Testis (tissue), 2 donors: ENCODE measurements around the gene CMTM5.

ENCODE experiments used
- POLR2A ChIP-seq: fragments of 450-650 bp; IDR thresholded peaks from one replicate; pipeline ENCODE4 v1.6.1; 2017; ENCODE audit warnings: antibody characterized with exemption, mild to moderate bottlenecking, moderate library complexity
- TF ChIP-seq, protein P1 (sequence below), 3 experiments: fragments of 450-650 bp in 2 of 3; fragments of 200-600 bp in 1 of 3; sonication (generic) in 1 of 3; IDR thresholded peaks; one replicate each; pipeline ENCODE4 v1.5.1; 2016 to 2019; ENCODE audit warnings: antibody characterized with exemption in 3 of 3, mild to moderate bottlenecking in 2 of 3, moderate library complexity in 1 of 3

- TF ChIP-seq, protein P1, sequence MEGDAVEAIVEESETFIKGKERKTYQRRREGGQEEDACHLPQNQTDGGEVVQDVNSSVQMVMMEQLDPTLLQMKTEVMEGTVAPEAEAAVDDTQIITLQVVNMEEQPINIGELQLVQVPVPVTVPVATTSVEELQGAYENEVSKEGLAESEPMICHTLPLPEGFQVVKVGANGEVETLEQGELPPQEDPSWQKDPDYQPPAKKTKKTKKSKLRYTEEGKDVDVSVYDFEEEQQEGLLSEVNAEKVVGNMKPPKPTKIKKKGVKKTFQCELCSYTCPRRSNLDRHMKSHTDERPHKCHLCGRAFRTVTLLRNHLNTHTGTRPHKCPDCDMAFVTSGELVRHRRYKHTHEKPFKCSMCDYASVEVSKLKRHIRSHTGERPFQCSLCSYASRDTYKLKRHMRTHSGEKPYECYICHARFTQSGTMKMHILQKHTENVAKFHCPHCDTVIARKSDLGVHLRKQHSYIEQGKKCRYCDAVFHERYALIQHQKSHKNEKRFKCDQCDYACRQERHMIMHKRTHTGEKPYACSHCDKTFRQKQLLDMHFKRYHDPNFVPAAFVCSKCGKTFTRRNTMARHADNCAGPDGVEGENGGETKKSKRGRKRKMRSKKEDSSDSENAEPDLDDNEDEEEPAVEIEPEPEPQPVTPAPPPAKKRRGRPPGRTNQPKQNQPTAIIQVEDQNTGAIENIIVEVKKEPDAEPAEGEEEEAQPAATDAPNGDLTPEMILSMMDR (IDR thresholded peaks at IDR 0.05) = no peak
- no peak for TF ChIP-seq POLR2A
Measured at GRCh38 chr14:23423657-23424056, 46.8 kb downstream of the CMTM5 start.
